Activated CD8-positive, alpha-beta memory T cell treated with anti-CD3 and anti-CD28 coated beads for 48 hours (primary cell): Measurements from ENCODE around the gene TBPL1.

Experiments used
- DNase-seq, 3 experiments: peaks; one replicate each; pipeline ENCODE4 v3.0.0-alpha.2; 2020; ENCODE audit warnings: low read depth in 2 of 3, low spot score in 2 of 3

TBPL1 gene

GRCh38 chr6:134005800-134006199 is 52.8 kb downstream of the TBPL1 start:
- no peak for DNase-seq

GRCh38 chr6:134007077-134007476 is 54.1 kb downstream of the TBPL1 start:
- DNase-seq, result no peak

- DNase-seq, result no peak
Observed at GRCh38 chr6:134009876-134010275, 56.9 kb downstream of the TBPL1 start.

GRCh38 chr6:134010400-134010799 is 57.4 kb downstream of the TBPL1 start:
- DNase-seq, result no peak

GRCh38 chr6:134010974-134011373 is 58.0 kb downstream of the TBPL1 start:
- DNase-seq, result no peak

GRCh38 chr6:134014588-134015137 is 61.6 kb downstream of the TBPL1 start:
- DNase-seq, result no peak

- DNase-seq, result no peak
Observed at GRCh38 chr6:134015719-134016557, 62.9 kb downstream of the TBPL1 start.

- no peak for DNase-seq
Observed at GRCh38 chr6:134016558-134016814, 63.5 kb downstream of the TBPL1 start.

GRCh38 chr6:134020071-134020470 is 67.0 kb downstream of the TBPL1 start:
- no peak for DNase-seq

GRCh38 chr6:134020543-134020942 is 67.5 kb downstream of the TBPL1 start:
- DNase-seq, result no peak

- no peak for DNase-seq
Observed at GRCh38 chr6:134020968-134021367, 67.9 kb downstream of the TBPL1 start.

- DNase-seq, result no peak
Observed at GRCh38 chr6:134021396-134022122, 68.5 kb downstream of the TBPL1 start.

- DNase-seq, result no peak
Observed at GRCh38 chr6:134022650-134023049, 69.6 kb downstream of the TBPL1 start.

GRCh38 chr6:134026597-134026996 is 73.6 kb downstream of the TBPL1 start:
- DNase-seq, result no peak

GRCh38 chr6:134028438-134028837 is 75.4 kb downstream of the TBPL1 start:
- DNase-seq, result no peak

GRCh38 chr6:134029495-134030455 is 76.8 kb downstream of the TBPL1 start:
- no peak for DNase-seq

GRCh38 chr6:134031696-134032255 is 78.8 kb downstream of the TBPL1 start:
- no peak for DNase-seq

GRCh38 chr6:134034478-134034877 is 81.5 kb downstream of the TBPL1 start:
- DNase-seq, result no peak

- no peak for DNase-seq
Observed at GRCh38 chr6:134034961-134035822, 82.2 kb downstream of the TBPL1 start.

- DNase-seq, result no peak
Observed at GRCh38 chr6:134035823-134036296, 82.8 kb downstream of the TBPL1 start.
